Germinal center (tissue), 1 donor: ENCODE results near the gene BSN.
"Not testable (repeated sequence)": the region's sequence is repeated elsewhere in the genome, so short reads cannot be mapped to it uniquely, and the experiment has no call there.

ENCODE experiments used
- DNase-seq: peaks from one replicate; pipeline ENCODE4 v3.0.0; 2012; ENCODE audit warnings: mixed read lengths, low spot score

BSN gene

GRCh38 chr3:49535971-49536874 is 18.1 kb upstream of the BSN start:
- DNase-seq = no peak

GRCh38 chr3:49536875-49537533 is 17.3 kb upstream of the BSN start:
- no peak for DNase-seq

- DNase-seq = peak; percentile 90
These were observed 14.4 kb upstream of the BSN start for GRCh38 chr3:49539659-49540560.

GRCh38 chr3:49552087-49552486 is 2.2 kb upstream of the BSN start:
- DNase-seq = no peak

- DNase-seq = no peak
These were observed 969 bp upstream of the BSN start for GRCh38 chr3:49553324-49553691.

GRCh38 chr3:49554633-49555265 is 472 bp downstream of the BSN start:
- peak; percentile 80 for DNase-seq

GRCh38 chr3:49556500-49557275 is 2.4 kb downstream of the BSN start:
- no peak for DNase-seq

DNA sequence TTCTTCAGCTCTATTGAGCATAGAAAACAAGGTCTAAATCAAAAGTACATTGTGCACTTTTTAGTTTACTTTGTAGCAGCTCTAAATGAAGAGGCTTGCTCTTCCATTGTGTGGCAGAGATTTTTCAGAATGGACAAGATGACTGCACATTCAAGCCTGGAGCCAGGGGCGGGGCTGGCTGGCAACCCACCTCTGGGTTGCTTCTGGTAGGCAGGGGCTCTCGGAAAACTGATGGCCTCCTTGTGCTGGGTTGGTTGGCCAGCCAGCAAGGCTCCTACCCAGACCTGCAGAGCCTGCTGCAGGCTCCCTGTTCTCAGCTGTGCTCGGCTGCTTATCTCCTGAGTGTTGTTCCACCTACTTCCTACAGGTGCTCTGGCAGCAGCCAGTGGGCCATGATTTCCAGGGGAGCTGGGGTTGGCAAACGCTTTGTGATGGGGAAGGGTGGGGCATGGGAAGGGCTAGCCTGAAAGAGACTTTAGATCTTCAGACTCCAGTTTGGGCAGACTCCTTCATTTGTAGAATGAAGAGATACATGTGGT is 8.8 kb downstream of the BSN start:
- DNase-seq = no peak

DNA sequence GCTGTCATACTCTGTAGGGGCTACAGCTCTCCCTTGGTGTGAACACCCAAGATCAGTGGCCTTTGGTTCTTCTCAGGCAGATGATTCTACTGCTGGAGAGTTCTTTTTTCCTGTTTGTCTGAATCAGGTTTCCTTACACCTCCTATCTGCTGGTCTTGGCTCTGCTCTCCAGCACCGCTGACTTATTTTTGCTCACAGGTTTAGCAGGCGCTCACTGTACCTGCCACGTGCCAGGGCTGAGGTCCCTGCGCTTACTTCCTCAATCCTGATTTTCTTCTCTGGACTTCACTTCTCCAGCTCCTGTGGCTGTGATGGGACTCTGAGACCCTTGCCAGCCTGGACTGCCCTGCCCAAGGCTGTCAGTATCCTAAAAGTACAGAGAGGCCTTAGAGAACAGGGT is 9.5 kb downstream of the BSN start:
- DNase-seq = no peak

- DNase-seq = no peak
These were observed 12.0 kb downstream of the BSN start for GRCh38 chr3:49566312-49566711.

- DNase-seq = no peak
These were observed 13.1 kb downstream of the BSN start for GRCh38 chr3:49567406-49567805.

DNA sequence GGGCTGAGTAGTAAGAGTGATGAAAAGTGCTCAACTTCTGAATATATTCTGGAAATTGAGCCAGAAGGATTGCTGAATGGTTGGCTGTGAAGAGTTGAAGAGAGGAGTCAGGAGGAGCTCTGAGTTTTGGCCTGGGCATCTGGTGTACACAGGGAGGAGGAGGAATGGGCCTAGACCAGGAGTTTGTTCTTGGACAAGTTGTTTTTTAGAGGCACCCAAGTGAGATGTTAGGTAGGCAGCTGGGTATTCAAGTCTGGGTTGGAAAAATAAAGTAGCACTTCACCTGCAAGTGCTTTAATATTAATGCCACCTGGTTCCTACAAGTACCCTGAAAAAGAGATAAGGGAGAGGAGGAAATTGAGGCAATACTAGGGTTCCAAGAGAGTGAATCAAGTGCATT is 14.7 kb downstream of the BSN start:
- DNase-seq = peak; percentile 1

- DNase-seq = no peak
These were observed 15.9 kb downstream of the BSN start for GRCh38 chr3:49570028-49570654.

DNA sequence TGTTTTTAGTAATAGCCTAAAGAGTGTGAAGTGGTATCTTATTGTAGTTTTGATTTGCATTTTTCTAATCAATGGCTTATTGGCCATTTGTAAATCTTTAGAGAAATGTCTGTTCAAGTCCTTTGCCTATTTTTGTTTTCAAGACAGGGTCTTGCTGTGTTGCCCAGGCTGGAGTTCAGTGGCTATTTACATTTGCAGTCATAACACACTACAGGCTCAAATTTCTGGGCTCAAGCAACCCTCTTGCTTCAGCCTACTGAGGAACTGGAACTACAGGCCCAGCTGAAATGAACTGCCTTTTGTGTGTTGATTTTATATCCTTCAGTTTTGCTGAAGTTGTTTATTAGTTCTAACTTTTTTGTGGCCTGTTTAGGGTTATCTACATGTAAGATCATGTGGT is 27.9 kb downstream of the BSN start:
- DNase-seq = no peak

GRCh38 chr3:49585261-49585755 is 31.0 kb downstream of the BSN start:
- DNase-seq = not testable (repeated sequence)

DNA sequence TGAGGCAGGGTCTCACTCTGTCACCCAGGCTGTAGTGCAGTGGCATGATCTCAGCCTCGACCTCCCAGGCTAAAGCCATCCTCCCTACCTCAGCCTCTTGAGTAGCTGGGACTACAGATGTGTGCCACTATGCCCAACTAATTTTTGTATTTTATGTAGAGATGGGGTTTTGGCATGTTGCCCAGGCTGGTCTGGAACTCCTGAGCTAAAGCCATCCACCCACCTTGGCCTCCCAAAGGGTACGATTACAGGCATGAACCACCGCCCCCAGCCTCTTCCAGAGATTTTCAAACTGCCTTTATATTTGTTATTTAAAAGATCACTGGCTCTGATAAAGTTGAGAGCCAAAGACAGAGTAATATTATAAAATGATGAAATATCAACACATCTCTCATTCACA is 37.3 kb downstream of the BSN start:
- DNase-seq = no peak

DNA sequence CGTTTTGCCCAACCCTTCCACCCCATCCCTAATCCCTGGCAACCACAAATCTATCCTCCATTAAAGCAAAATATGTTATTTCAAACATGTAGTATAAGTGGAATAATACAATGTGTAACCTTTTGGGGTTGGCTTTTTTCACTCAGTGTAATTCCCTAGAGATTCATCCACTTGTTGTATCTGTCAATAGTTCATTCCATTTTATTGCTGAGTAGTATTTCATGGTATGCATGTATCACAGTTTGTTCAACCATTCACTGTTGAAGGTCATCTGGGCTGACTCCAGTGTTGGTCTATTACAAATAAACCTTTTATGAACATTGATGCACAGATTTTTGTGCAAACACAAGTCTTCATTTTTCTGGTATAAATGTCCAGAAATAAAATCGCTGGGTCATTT is 38.8 kb downstream of the BSN start:
- no peak for DNase-seq

GRCh38 chr3:49600781-49601180 is 46.5 kb downstream of the BSN start:
- DNase-seq = no peak

GRCh38 chr3:49601358-49602048 is 47.2 kb downstream of the BSN start:
- DNase-seq = no peak
